Spleen (tissue), 13 donors: Measurements from ENCODE around the gene MSN. TPM values are rescaled to one million over a fixed set of nuclear protein-coding genes. Genes with fewer than 3 reads are reported as not detected.
"Not testable (repeated sequence)": the region's sequence is repeated elsewhere in the genome, so short reads cannot be mapped to it uniquely, and the experiment has no call there.

ENCODE experiments used
- DNase-seq: peaks from one replicate; pipeline ENCODE4 v3.0.0-alpha.2; 2020
- H3K27ac ChIP-seq, 8 donors: fragments of 200-600 bp; sonication (generic) in 7 of 8; 1 replicate in 4 of 8; 2 replicates in 4 of 8; pipeline versions ENCODE4 v1.5.0 to v1.8.0; 2016 to 2021; ENCODE audit warnings: inconsistent platforms in 4 of 8, mild to moderate bottlenecking in 4 of 8, moderate library complexity in 1 of 8
- H3K27me3 ChIP-seq, 7 donors: fragments of 200-600 bp; sonication (generic) in 6 of 7; replicated peaks in 1 of 7; 1 replicate in 4 of 7; 2 replicates in 3 of 7; pipeline versions ENCODE4 v1.5.0 to v1.8.0; 2016 to 2021; ENCODE audit warnings: inconsistent platforms in 3 of 7, mild to moderate bottlenecking in 1 of 7
- H3K36me3 ChIP-seq, 6 donors: fragments of 200-600 bp; sonication (generic) in 5 of 6; 1 replicate in 4 of 6; 2 replicates in 2 of 6; pipeline versions ENCODE4 v1.5.0 to v1.8.0; 2016 to 2021; ENCODE audit warnings: inconsistent platforms in 2 of 6
- H3K4me1 ChIP-seq, 6 donors: fragments of 200-600 bp; sonication (generic) in 5 of 6; 1 replicate in 3 of 6; 2 replicates in 3 of 6; pipeline versions ENCODE4 v1.5.0 to v1.8.0; 2016 to 2021; ENCODE audit warnings: inconsistent platforms in 3 of 6
- H3K4me3 ChIP-seq, 8 donors: fragments of 200-600 bp; sonication (generic) in 7 of 8; 1 replicate in 4 of 8; 2 replicates in 4 of 8; pipeline versions ENCODE4 v1.5.0 to v1.8.0; 2016 to 2021; ENCODE audit warnings: inconsistent platforms in 4 of 8, mild to moderate bottlenecking in 4 of 8, moderate library complexity in 2 of 8
- H3K9me3 ChIP-seq, 8 donors: fragments of 200-600 bp; sonication (generic) in 7 of 8; 1 replicate in 4 of 8; 2 replicates in 4 of 8; pipeline versions ENCODE4 v1.5.0 to v1.8.0; 2016 to 2021; ENCODE audit warnings: inconsistent platforms in 4 of 8
- POLR2A ChIP-seq, 3 donors: fragments of 450-650 bp; IDR thresholded peaks; one replicate each; pipeline ENCODE4 v1.5.1; 2017; ENCODE audit warnings: antibody characterized with exemption in 3 of 3, mild to moderate bottlenecking in 1 of 3
- POLR2AphosphoS5 ChIP-seq, 3 donors: sonication (generic); formaldehyde crosslinking; IDR thresholded peaks; one replicate each; pipeline ENCODE4 v1.5.1; 2017; ENCODE audit warnings: antibody characterized with exemption in 3 of 3
- WGBS, 5 donors: extraction: QIAGEN DNeasy Blood & Tissue Kit in 3 of 5; methylation state at CpG; one replicate each; pipeline versions ENCODE4 v1.1.5 to v1.1.7; 2013 to 2018; 5-methylcytosine and 5-hydroxymethylcytosine counted together
- intact Hi-C: fragments of 100-400 bp; cut with DNase I; formaldehyde crosslinking; loops from one replicate; pipeline ENCODE4 v1.15.0; 2023; ENCODE audit warnings: low total_unique reads
- long read RNA-seq, 2 donors: transcript quantifications; one replicate each; lab custom pipeline, GENCODE V29; 2026
- polyA plus RNA-seq, 3 donors: library from polyadenylated mRNA; stranded (reverse); fragments of 200-250 nt; gene quantifications; one replicate each; pipeline ENCODE4 v1.2.1, GENCODE V29; 2013
- total RNA-seq, 7 donors: library from RNA; depleted of rRNA in 3 of 7; stranded (reverse); fragments of >200 nt in 3 of 7; fragmentation: NEBNext Ultra II Directional in 4 of 7; extraction: Animal tissue kit (Norgen Biotek cat#: 25700) in 4 of 7; gene quantifications; one replicate each; pipeline versions ENCODE4 v1.1.0 to v1.2.1, GENCODE V29; 2016 to 2021
- TF ChIP-seq, protein P1 (sequence below), 11 experiments: fragments of 200-600 bp in 7 of 11; fragments of 450-650 bp in 4 of 11; sonication (generic) in 4 of 11; IDR thresholded peaks in 8 of 11; conservative IDR thresholded peaks in 3 of 11; 1 replicate in 7 of 11; 2 replicates in 4 of 11; pipeline versions ENCODE4 v1.4.0 to v1.8.0; 2016 to 2021; ENCODE audit warnings: antibody characterized with exemption in 11 of 11, inconsistent platforms in 4 of 11, mild to moderate bottlenecking in 1 of 11
- donor health status: healthy with polysubstance abuse.
- donor health status: DM: no; HTN: no; CAD: no; lungs with moderate emphysema.
- donor health status: DM: no; HTN: no; CAD: no.
- donor health status: Bipolar disorder and iron deficiency.
- donor health status: healthy.
- donor health status: DM: no; HTN: no; CAD: no.
- donor health status: DM: yes; HTN: yes; CAD: no.

Gene MSN
- total RNA-seq: 100 to 1,000 TPM; 298 to 396 (median 335) TPM
- polyA plus RNA-seq: 100 to 1,000 TPM; 101 to 197 (median 129) TPM
- long read RNA-seq, donor 1, transcript MSN-201 (13 exons, 3,944 nt): major isoform, 38 of 268 reads
- long read RNA-seq, donor 1, partial matches to known transcripts: 217 of 268 reads
- long read RNA-seq, donor 1, other reads (novel, unspliced or antisense): 12 of 268 reads
- long read RNA-seq, donor 2, transcript MSN-201 (13 exons, 3,944 nt): major isoform, 32 of 164 reads
- long read RNA-seq, donor 2, partial matches to known transcripts: 125 of 164 reads
- long read RNA-seq, donor 2, other reads (novel, unspliced or antisense): 7 of 164 reads

DNA sequence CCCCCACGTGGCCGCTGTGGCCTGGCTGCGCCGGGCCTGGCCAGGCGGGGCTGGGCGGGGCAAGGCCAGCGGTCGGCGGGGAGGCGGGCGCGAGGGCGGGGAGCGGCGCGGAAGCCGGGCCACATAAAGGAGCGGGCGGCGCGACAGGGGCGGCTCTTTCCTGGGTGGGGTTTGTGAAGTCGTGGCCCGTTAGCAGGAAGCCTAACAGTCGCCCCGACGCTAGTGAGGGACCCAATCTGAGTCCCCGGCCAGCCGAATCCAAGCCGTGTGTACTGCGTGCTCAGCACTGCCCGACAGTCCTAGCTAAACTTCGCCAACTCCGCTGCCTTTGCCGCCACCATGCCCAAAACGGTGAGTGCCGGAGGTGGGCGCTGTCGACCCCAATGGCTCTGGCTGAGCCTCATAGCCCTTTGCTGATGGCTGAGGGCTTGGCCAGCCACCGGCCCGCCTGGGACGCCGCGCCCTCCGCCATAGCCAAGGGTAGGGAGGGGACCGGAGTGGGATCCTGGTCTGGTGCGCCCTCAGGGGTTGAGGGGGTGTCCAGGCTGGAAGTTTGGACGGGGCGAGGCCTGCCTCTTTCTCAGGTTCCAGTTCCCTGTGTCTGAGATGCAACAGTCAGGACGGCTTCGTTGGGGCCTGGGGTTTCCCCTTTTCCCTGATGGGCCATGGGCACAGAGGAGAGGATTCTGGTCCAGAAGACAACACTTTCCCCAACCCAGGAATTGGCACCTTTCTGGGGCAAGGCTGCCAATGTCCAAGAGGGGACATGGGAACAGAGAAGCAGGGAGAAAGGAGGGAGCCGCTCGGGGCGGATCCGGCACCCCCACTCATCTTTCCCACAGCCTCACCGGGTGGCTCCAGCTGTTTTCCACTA, at the start of gene MSN:
Gene MSN, plus strand, starts transcription at position 152 of the 874 bp plus-strand sequence. Its CDS starts 188 bp downstream, at position 340.
- DNase-seq: peak; percentile 96
- Histone ChIP-seq H3K36me3 (peaks cover 0 to 11% (median 0%) of the 10 kb centered on the region in 6 donors), H3K9me3 (peaks cover 0 to 7% (median 0%) of the 10 kb centered on the region in 8 donors), H3K4me3 (peak within 1 kb of the TSS; percentile 60 to 87 (median 72)), H3K27ac (peak within 1 kb of the TSS; percentile 75 to 97 (median 94)), H3K27me3 (no peaks in the 10 kb centered on the region), H3K4me1 (peaks cover 0 to 47% (median 31%) of the 10 kb centered on the region in 6 donors)
- peak in 1 of 3 donors; percentile 38 for TF ChIP-seq POLR2A (IDR thresholded peaks at IDR 0.05)
- TF ChIP-seq, protein P1, sequence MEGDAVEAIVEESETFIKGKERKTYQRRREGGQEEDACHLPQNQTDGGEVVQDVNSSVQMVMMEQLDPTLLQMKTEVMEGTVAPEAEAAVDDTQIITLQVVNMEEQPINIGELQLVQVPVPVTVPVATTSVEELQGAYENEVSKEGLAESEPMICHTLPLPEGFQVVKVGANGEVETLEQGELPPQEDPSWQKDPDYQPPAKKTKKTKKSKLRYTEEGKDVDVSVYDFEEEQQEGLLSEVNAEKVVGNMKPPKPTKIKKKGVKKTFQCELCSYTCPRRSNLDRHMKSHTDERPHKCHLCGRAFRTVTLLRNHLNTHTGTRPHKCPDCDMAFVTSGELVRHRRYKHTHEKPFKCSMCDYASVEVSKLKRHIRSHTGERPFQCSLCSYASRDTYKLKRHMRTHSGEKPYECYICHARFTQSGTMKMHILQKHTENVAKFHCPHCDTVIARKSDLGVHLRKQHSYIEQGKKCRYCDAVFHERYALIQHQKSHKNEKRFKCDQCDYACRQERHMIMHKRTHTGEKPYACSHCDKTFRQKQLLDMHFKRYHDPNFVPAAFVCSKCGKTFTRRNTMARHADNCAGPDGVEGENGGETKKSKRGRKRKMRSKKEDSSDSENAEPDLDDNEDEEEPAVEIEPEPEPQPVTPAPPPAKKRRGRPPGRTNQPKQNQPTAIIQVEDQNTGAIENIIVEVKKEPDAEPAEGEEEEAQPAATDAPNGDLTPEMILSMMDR (IDR thresholded peaks at IDR 0.05 in 8 of 11, conservative IDR thresholded peaks at IDR 0.05 in 3 of 11): no peak
- peak; percentile 81 to 86 (median 84) for TF ChIP-seq POLR2AphosphoS5 (IDR thresholded peaks at IDR 0.05)
- WGBS, 5 donors: 0 to 41% (median 8%) methylated on average over 5 to 56 of the region's 56 CpGs
- intact Hi-C loops: loop anchor here (10.0 kb wide), 1 partner anchor 57 kb away; no protein-coding TSS in a partner anchor

DNA sequence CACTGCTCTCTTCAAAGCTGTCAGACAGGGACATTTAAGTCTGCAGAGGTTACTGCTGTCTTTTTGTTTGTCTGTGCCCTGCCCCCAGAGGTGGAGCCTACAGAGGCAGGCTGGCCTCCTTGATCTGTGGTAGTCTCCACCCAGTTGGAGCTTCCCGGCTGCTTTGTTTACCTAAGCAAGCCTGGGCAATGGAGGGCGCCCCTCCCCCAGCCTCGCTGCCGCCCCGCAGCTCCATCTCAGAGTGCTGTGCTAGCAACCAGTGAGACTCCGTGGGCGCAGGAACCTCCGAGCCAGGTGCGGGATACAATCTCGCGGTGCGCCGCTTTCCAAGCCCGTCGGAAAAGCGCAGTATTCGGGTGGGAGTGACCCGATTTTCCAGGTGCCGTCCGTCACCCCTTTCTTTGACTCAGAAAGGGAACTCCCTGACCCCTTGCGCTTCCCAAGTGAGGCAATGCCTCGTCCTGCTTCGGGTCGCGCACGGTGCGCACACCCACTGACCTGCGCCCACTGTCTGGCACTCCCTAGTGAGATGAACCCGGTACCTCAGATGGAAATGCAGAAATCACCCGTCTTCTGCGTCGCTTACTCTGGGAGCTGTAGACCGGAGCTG, 47.3 kb upstream of the MSN start:
- DNase-seq, H3K4me1 ChIP-seq, H3K36me3 ChIP-seq, H3K27ac ChIP-seq, H3K4me3 ChIP-seq, intact Hi-C loops, H3K27me3 ChIP-seq: not testable (repeated sequence)
- H3K9me3 ChIP-seq: peaks cover 4 to 28% (median 8%) of the 10 kb centered on the region in 8 donors
- WGBS, 5 donors: 81 to 97% (median 92%) methylated on average over 24 to 33 of the region's 33 CpGs

GRCh38 chrX:65630771-65631170, 36.7 kb upstream of the MSN start:
- H3K4me3 ChIP-seq: no peak overlapping the region
- peaks cover 0 to 24% (median 10%) of the 10 kb centered on the region in 8 donors for H3K9me3 ChIP-seq
- H3K4me1 ChIP-seq: no peaks in the 10 kb centered on the region
- peaks cover 0 to 9% (median 0%) of the 10 kb centered on the region in 6 donors for H3K36me3 ChIP-seq
- H3K27me3 ChIP-seq: peaks cover 0 to 4% (median 0%) of the 10 kb centered on the region in 7 donors
- TF ChIP-seq POLR2A (IDR thresholded peaks at IDR 0.05) (no peak), POLR2AphosphoS5 (IDR thresholded peaks at IDR 0.05) (no peak)
- TF ChIP-seq, protein P1 (IDR thresholded peaks at IDR 0.05 in 8 of 11, conservative IDR thresholded peaks at IDR 0.05 in 3 of 11): no peak
- H3K27ac ChIP-seq: no peak overlapping the region
- intact Hi-C loops: no loop called here
- WGBS, 5 donors: 74 to 91% (median 85%) methylated on average over 3 of the region's 3 CpGs
- DNase-seq: no peak

DNA sequence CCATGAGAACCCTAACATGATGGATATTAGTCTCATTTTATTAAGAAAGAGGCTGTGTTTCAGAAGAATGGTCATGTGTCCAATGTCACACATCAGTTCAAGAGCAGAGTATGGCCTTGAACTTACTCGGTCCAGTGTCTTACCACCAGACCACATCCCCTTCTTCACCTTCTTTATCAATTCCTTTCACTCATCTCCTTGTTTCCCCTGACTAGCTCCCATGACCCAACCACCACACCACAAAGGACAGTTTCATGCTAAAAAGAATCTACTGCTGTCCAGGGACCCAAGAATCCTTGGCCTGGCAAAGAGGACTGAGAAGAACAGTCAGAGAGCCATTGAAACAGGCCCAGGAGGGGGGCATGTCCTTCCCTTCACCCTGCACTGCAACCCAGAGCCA, 33.6 kb upstream of the MSN start:
- 19 to 45% (median 29%) methylated on average over 1 of the region's 1 CpG for WGBS, 5 donors
- Histone ChIP-seq H3K4me3 (no peak overlapping the region), H3K9me3 (peaks cover 0 to 8% (median 0%) of the 10 kb centered on the region in 8 donors), H3K27me3 (no peaks in the 10 kb centered on the region), H3K27ac (no peak overlapping the region), H3K4me1 (no peaks in the 10 kb centered on the region), H3K36me3 (no peaks in the 10 kb centered on the region)
- TF ChIP-seq POLR2A (IDR thresholded peaks at IDR 0.05): no peak
- DNase-seq: no peak
- intact Hi-C loops: no loop called here
